Endothelial cell of umbilical vein (primary cell): ENCODE results near the gene ZFPM1. TPM values are rescaled to one million over a fixed set of nuclear protein-coding genes. Genes with fewer than 3 reads are reported as not detected.
A peak's percentile ranks its signal among the peaks of the same experiment; 100 is the strongest.

Source experiments
- BruUV-seq: library from RNA; stranded (reverse); fragments of 400-500 nt; replicated peaks from 2 replicates; lab custom pipeline; 2021; lab: Mats Ljungman, UMichigan
- CTCF ChIA-PET: fragments of 300-600, 350-600 bp; sonication (Branson Sonifier 250); formaldehyde crosslinking; loops from one replicate; lab custom pipeline; 2021; ENCODE audit warnings: antibody characterized with exemption, inconsistent platforms; lab: Charles Lee
- POLR2A ChIA-PET: fragments of 300-600, 350-600 bp; sonication (Branson Sonifier 250); formaldehyde crosslinking; loops from one replicate; lab custom pipeline; 2021; ENCODE audit warnings: antibody characterized with exemption, inconsistent platforms; lab: Charles Lee
- DNase-seq: peaks from one replicate; pipeline ENCODE4 v3.0.0-alpha.2; 2011; ENCODE audit warnings: low read depth, low spot score
- FAIRE-seq: peaks from 2 replicates; lab custom pipeline; 2011; peaks lifted over from hg19 to GRCh38; lab: Jason Lieb, UNC
- H2AFZ ChIP-seq: 2 replicates; pipeline ENCODE4 v1.6.0; 2012; ENCODE audit warnings: low read depth, low read length, control low read depth, inconsistent platforms
- H3K27ac ChIP-seq: 2 replicates; pipeline ENCODE4 v1.5.1; 2011; ENCODE audit warnings: low read depth, mild to moderate bottlenecking, control low read depth, low read length, moderate library complexity; ENCODE audit not compliant: insufficient read depth
- H3K27me3 ChIP-seq, 2 experiments: 2 replicates each; pipeline versions ENCODE4 v1.6.0 to v1.6.1; 2011; ENCODE audit warnings: low read length in 2 of 2, mixed read lengths in 1 of 2; ENCODE audit not compliant: control insufficient read depth in 2 of 2, insufficient read depth in 2 of 2
- H3K36me3 ChIP-seq, 2 experiments: 2 replicates in 1 of 2; 3 replicates in 1 of 2; pipeline ENCODE4 v1.5.1; 2011; ENCODE audit warnings: low read length in 2 of 2, mild to moderate bottlenecking in 1 of 2, moderate library complexity in 1 of 2; ENCODE audit not compliant: control insufficient read depth in 2 of 2, insufficient read depth in 2 of 2; ENCODE audit errors: extremely low read depth in 1 of 2
- H3K4me1 ChIP-seq: 3 replicates; pipeline ENCODE4 v1.5.1; 2011; ENCODE audit warnings: mild to moderate bottlenecking, low read length; ENCODE audit not compliant: control insufficient read depth, insufficient read depth; ENCODE audit errors: extremely low read depth
- H3K4me2 ChIP-seq: 2 replicates; pipeline ENCODE4 v1.6.1; 2011; ENCODE audit warnings: low read length, control low read depth, mixed read lengths; ENCODE audit not compliant: insufficient read depth
- H3K4me3 ChIP-seq, 3 experiments: fragments of 200-600 bp in 1 of 3; sonication (generic), shearing (Covaris generic) in 1 of 3; replicated peaks in 1 of 3; 2 replicates each; pipeline ENCODE4 v1.5.1; 2011 to 2016; ENCODE audit warnings: control low read depth in 3 of 3, low read length in 3 of 3, mild to moderate bottlenecking in 2 of 3, inconsistent platforms in 1 of 3, low read depth in 1 of 3, moderate library complexity in 1 of 3; ENCODE audit not compliant: insufficient read depth in 1 of 3
- H3K79me2 ChIP-seq: 2 replicates; pipeline ENCODE4 v1.6.0; 2012; ENCODE audit warnings: low read length, inconsistent platforms; ENCODE audit not compliant: control insufficient read depth, insufficient read depth
- H3K9ac ChIP-seq: replicated peaks from 2 replicates; pipeline ENCODE3; 2011; ENCODE audit warnings: low read length, control low read depth; ENCODE audit not compliant: insufficient read depth; ENCODE audit errors: extremely low read depth
- H3K9me1 ChIP-seq: replicated peaks from 3 replicates; pipeline ENCODE4 v1.6.0; 2011; ENCODE audit warnings: mild to moderate bottlenecking, low read length; ENCODE audit not compliant: control insufficient read depth, insufficient read depth; ENCODE audit errors: extremely low read depth
- H3K9me3 ChIP-seq: replicated peaks from 2 replicates; pipeline ENCODE4 v1.5.1; 2012; ENCODE audit warnings: low read length, inconsistent platforms; ENCODE audit not compliant: control insufficient read depth, insufficient read depth
- H4K20me1 ChIP-seq: replicated peaks from 2 replicates; pipeline ENCODE3; 2011; ENCODE audit warnings: mild to moderate bottlenecking, low read length; ENCODE audit not compliant: control insufficient read depth, insufficient read depth; ENCODE audit errors: extremely low read depth
- FOS ChIP-seq: IDR thresholded peaks from 2 replicates; pipeline ENCODE4 v1.6.1; 2011; ENCODE audit warnings: mild to moderate bottlenecking, low read length, moderate library complexity, borderline replicate concordance; ENCODE audit not compliant: insufficient read depth
- MAX ChIP-seq: IDR thresholded peaks from 2 replicates; pipeline ENCODE4 v1.6.1; 2011; ENCODE audit not compliant: insufficient read depth, insufficient read length
- POLR2A ChIP-seq: IDR thresholded peaks from 2 replicates; pipeline ENCODE4 v1.6.1; 2012; ENCODE audit warnings: low read depth, mild to moderate bottlenecking, control low read depth, low read length
- POLR2AphosphoS5 ChIP-seq: IDR thresholded peaks from 2 replicates; pipeline ENCODE4 v1.6.1; 2012; ENCODE audit warnings: low read depth, mild to moderate bottlenecking, control low read depth, low read length, moderate library complexity; ENCODE audit not compliant: insufficient read depth
- dilution Hi-C: fragments of 300-500 bp; cut with MboI; formaldehyde crosslinking; loops from one replicate; pipeline ENCODE4 v1.15.0; 2019; ENCODE audit warnings: low sequenced_read_pairs; ENCODE audit not compliant: extremely low pct_ligation_motif_present
- intact Hi-C: fragments of 100-400 bp; cut with micrococcal nuclease; formaldehyde crosslinking; loops from one replicate; pipeline ENCODE4 v1.10.0; 2022
- polyA plus RNA-seq, 4 experiments: library from polyadenylated mRNA; depleted of rRNA in 3 of 4; stranded (reverse) in 3 of 4; unstranded in 1 of 4; fragments of >200 nt; gene quantifications; 2 replicates each; pipeline versions ENCODE4 v1.2.1 to v1.2.3, GENCODE V29; 2011 to 2012; ENCODE audit warnings: missing spikeins in 1 of 4
- total RNA-seq: library from RNA; stranded (reverse); gene quantifications from 2 replicates; pipeline ENCODE4 v1.2.3, GENCODE V29; 2021

ZFPM1 gene
- total and polyA plus RNA-seq, 2 donors (not counting 3 experiments of a cell fraction or from before 2014, with no cell fraction given), result 0.37 to 7.5 TPM

GRCh38 chr16:88524973-88525662, 72.0 kb downstream of the ZFPM1 start:
- Histone ChIP-seq H2AFZ (no peak overlapping the region), H3K79me2 (no peaks in the 10 kb centered on the region), H3K4me3 (no peak overlapping the region), H3K27ac (no peak overlapping the region), H3K27me3 (no peaks in the 10 kb centered on the region), H3K9me3 (no peaks in the 10 kb centered on the region), H4K20me1 (no peaks in the 10 kb centered on the region), H3K4me1 (peaks cover 20% of the 10 kb centered on the region), H3K9me1 (no peaks in the 10 kb centered on the region), H3K4me2 (no peak overlapping the region), H3K36me3 (no peaks in the 10 kb centered on the region), H3K9ac (no peak overlapping the region)
- no TSS peak for BruUV-seq
- CTCF ChIA-PET, result interaction anchor here (0.8 to 1.9 kb wide), 2 partner anchors 81 to 87 kb away, joined by 3 to 18 read pairs; no protein-coding TSS in a partner anchor
- dilution Hi-C loops (no loop called here), intact Hi-C loops (no loop called here)
- FAIRE-seq (peak; percentile 53), DNase-seq (peak; percentile 26)
- POLR2A ChIA-PET, result no interaction called here
- no peak for TF ChIP-seq FOS
- no peak for TF ChIP-seq MAX
- no peak for TF ChIP-seq POLR2A

- Histone ChIP-seq H3K4me1 (peaks cover 20% of the 10 kb centered on the region), H3K36me3 (no peaks in the 10 kb centered on the region), H3K27ac (no peak overlapping the region), H3K9ac (no peak overlapping the region), H2AFZ (no peak overlapping the region), H3K4me3 (no peak overlapping the region), H3K4me2 (no peak overlapping the region), H3K27me3 (no peaks in the 10 kb centered on the region), H3K9me1 (no peaks in the 10 kb centered on the region), H3K79me2 (no peaks in the 10 kb centered on the region), H3K9me3 (no peaks in the 10 kb centered on the region), H4K20me1 (no peaks in the 10 kb centered on the region)
- TF ChIP-seq POLR2AphosphoS5, result no peak
- no TSS peak for BruUV-seq
- intact Hi-C loops (no loop called here), dilution Hi-C loops (no loop called here)
- FAIRE-seq (no peak), DNase-seq (no peak)
- POLR2A ChIA-PET, result no interaction called here
- CTCF ChIA-PET, result interaction anchor here (1.0 to 1.9 kb wide), 2 partner anchors 29 to 81 kb away, joined by 3 to 18 read pairs; no protein-coding TSS in a partner anchor
Measured at GRCh38 chr16:88525663-88525990, 72.5 kb downstream of the ZFPM1 start.
